Fibroblast of skin of scalp (primary cell): Measurements from ENCODE around the gene NEUROG2.
A peak's percentile ranks its signal among the peaks of the same experiment; 100 is the strongest.
"Not testable (repeated sequence)": the region's sequence is repeated elsewhere in the genome, so short reads cannot be mapped to it uniquely, and the experiment has no call there.

Experiments used
- DNase-seq: peaks from one replicate; pipeline ENCODE4 v3.0.0-alpha.2; 2013

Gene NEUROG2

DNA sequence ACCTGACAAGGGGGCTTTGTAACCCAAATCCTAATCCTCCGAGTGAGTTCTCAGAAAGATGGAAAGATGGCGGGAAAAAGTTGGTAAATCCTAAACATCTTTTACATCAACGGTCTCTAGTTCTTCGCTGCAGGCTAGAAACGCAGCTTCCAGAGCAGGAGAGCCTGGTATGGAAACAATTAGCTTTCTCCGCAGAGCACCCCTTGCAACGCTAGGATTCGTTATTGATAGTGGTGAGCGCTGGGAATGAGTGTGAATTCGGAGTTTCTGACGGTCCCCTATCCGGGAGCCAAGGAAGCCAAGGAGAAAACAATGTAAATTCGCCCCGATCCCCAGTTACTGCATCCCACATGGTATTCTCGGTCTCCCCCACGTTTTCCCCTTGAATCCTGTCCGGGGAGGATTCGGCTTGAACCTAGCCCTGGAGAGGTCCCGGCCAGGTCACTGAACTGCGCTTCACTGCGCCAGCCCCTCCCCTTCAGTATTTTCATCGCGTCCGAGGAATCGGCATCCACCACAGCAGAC lies 4.7 kb upstream of the NEUROG2 start:
- DNase-seq = no peak

DNA sequence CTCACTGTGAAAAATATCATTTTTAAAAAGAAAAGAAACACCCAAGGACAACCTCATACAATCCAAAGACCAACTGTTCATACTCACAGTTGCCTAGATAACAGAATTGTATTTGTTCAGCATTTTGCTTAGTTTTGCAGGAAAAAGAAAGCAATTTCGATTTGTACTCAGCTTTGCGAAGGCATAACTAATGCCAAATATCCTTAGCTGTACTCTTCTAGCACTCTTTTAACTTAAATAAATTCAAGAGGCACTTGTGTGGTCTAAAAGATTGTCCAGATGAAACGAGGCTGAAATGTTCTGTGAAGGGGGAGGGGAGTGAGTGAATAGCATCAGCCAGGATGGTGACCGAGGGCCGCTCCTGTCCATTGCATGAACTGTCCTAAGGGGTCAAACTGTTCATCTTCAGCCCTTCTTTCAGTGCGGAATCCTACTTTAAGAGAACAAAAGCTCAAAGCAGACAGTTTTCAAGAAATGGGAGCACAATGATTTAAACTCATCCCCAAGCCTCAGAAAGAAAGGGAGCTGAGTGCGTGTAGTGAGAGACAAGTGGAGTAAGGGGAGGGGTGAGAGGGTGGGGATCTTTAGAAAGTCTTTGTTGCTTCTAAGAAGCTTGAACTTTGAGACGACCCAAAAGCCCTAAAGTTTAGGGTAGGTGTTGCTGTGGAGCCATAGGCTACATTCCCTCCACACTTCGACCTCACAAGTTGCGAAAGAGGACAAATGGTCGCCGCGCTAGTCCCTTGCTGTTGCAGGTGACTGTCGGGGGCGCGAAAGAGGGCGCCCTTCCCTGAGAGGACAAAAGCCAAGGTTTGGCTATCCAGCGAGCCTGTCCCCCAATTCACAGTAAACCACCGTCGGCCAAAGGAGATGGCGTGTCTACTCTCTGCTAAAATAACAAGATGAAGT lies 4.0 kb upstream of the NEUROG2 start:
- DNase-seq = no peak

DNA sequence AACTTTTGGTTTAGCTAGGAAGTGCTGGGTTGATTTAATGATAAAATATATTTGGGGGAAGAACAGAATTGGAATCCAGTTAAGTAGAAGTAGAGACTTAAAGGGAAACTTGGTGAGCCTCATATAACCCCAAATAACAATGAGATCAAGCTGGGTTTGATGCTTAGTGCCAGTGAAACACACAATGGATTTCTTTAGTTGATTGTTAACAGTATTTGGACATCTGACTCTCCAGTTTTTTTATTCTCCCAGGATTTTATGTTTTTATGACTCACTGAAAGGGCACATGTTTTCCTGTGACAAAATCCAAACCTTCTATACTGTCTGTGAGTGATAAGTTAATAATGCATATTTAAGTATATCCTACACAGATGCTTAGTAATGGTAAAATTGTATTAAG lies 2.7 kb upstream of the NEUROG2 start:
- DNase-seq = no peak

DNA sequence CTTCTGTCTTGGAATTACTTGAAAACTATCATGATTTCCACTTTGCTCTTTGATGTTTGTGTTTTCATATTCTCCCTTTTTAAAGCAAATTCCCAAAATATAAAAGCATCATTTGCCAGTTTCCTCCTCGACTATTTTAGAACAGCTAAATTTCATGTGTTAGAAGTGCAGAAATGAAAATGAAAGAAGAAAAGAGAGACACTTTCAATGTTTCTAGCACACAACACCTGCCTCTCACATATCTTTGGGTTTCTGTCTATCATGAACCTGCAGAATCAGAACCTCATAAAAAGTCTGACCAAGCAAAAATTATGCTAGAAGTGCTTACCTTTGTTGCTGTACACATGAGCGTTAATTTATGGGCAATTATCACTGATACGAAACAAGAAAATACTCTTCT lies 1.9 kb upstream of the NEUROG2 start:
- no peak for DNase-seq

DNA sequence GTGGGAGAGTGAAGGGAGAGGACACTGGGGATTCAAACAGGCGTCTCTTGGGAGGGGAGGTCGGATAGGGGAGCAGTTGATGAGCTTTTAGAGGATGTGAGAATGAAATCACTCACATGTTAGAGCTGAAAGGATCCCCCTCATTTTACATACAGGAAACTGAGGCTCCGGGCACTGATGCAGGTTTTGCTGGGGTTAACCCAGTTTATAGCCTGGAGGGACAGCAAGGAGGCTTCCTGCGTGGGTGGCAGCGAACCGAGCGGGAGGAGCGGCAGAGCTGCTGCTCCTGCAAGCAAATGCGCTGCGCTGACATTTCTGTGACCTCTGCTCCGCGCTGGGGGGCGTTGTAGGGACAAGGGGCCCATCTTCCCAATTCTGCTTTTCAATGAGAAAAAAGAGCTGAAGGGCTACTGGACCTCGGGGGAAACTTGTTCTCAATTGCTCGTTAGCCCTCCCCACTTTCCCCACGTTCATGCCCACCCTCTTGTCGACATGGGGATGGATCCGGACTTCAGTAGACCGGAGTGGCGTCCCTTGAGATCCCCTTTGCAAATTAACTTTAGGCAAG lies 1.2 kb upstream of the NEUROG2 start:
- DNase-seq = no peak

DNA sequence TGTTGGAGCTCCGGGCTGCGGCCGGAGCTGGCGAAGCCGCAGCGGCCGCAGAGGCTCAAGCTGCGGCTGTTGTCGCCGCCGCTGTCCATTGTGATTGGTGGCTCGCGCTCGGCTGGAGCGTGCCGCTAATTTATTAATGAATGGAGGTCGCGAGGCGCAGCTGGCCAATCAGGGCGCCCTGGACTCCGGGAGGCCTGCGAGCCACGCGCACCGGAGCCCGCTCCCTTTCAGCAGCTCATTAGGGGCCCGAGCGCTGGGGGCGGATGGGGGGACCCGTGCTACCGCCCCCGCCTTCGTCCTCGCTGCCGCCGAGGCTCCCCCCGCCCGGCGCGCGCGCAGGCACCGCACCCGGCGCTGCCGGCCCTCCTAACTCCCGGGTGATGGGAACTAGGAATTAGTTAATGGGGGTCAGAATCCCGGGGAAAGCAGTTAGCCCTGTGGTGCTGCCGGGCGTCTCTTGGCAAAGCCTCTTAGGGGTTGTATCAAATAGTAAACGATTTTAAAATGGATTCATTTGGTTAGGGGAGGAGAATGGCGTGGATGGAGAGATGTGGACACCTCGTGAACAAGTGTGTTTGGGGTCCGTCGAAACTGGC lies 589 bp upstream of the NEUROG2 start:
- no peak for DNase-seq

DNA sequence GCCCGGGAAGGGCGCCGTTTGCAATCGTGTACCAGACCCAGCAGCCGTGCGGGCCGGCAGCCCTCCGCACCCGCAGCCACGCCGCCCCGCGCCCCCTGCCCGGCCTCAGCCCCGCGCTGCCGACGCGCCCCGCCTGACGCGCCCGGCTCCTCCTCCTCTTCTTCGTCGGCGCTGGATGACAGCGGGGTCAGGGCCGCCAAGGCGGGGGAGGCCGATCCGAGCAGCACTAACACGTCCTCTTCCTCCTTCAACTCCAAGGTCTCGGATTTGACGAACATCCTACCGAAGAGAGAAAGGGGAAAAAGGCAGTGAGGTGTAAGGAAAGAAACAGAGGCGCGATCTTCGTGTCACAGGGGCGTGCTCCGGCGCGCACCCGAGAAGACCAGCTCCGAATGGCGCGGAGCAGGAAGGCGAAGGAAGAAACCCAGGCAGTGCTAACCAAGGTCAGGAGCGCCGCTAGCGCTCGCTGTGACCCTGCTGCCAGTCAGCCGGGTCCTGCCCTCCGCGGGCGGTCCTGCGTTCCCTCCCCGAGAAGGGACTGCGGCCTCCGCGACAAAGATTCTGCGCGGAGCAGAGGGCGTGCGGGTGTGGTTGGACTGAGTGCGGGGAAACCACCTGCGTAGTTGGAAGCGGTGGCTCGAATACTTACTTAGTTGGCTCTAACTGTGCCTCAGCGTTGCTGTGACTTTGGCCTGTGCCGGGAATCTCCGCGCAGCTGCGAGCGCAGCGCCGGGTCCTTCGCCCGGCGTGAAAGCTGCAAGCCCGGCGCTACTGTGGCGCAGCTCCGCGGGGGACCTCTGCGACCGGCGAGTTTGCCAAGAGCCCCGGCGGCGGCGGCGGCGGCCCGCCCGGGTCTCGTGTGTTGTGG lies 548 bp downstream of the NEUROG2 start:
- peak; percentile 24 for DNase-seq

DNA sequence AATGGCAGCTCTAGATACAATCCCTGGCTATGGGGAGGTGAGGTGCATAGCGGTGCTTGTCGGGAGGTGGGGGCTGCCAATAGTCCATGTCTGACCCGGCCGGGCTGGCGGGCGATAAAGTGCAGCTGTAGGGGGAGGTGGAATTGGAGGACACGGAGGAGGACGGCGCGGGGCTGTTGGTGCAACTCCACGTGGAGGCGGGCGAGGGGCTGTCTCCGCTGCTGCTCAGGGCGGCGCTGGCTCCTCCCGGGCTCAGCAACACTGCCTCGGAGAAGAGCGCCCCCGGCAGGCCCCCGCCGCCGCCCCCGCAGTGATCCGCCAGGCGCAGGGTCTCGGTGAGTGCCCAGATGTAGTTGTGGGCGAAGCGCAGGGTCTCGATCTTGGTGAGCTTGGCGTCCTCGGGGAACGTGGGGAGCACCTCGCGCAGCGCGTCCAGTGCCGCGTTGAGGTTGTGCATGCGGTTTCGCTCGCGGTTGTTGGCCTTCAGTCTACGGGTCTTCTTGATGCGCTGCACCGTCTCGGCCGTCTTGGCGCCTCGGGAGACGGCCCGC lies 1.3 kb downstream of the NEUROG2 start:
- DNase-seq = no peak

DNA sequence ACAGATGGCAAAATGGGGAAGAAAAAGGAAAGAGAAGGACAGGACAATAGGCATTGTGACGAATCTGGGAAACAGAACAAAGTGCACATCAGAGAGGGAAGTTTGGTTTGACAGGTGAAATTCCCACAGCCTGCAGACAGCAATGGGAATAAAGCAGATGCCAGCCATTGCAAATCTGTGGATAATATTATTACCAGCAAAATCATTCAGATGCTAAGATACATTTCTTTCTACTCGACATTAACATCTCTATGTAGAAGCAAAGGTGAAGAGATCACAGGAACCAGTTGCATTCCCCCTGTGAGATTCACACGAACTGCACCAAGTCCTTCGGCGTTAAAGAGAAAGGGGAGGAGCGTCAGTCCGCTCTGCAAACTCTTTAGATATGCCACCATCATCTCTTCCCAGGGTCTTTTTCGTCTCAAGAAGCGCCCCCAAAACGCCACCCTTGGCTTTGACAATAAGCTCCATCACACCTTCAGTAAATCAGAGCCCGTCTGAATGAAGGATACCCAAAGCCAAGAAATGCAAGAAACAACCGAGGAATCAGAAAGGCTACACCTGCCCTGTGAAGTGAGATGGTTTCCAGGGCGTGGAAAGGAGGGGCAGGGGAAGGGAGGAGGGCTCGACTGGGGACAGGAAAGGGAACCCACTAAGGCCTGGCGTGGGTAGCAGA lies 1.9 kb downstream of the NEUROG2 start:
- no peak for DNase-seq

DNA sequence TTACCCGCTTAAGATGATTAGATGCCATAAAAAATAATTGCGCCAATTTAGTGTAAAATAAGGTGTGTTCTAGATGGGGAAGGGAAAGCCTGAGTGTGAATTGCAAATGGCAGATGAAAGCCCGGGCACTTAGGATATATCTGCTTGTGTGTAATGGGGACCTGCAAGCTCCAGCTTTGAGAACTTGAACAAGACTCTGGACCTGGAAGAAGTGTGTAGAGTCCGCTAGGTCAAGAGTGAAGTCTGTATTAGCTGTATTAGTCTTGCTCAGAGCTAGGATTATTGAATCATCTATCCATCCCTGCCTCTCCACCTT lies 4.2 kb downstream of the NEUROG2 start:
- DNase-seq = no peak

DNA sequence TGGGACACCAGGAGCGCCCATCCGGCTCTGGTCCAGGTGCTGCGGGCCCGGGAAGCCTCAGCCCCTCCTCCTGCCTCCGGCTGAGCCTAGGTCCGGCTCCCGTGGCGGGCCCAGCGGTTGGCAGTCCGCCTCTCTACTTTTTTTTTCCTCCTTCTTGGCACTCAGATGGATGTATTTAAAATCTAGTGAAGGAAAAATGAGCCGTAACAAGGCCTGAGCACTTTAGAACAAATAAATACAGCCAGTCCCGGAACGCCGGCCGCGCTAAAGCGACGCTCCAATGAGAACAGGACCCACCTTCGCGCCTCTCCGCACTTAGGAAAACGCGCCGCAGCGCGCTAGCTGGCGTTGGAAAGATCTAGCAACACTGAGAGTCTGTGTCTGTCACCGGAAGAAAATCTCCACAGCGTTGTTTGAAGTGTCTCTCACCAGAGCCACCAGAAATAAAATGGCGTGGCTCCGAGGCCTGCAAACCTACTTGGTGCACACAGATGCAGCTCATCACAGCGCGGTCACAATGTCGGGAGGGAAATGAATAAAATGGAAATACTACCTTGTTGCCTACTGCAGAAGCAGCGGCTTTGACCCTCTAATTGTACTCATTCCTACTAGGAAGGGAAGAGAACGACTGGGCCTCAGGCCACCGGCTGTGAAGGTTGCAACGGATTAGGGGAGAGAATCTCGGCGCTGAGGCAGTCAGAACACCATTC lies 4.7 kb downstream of the NEUROG2 start:
- DNase-seq = no peak

DNA sequence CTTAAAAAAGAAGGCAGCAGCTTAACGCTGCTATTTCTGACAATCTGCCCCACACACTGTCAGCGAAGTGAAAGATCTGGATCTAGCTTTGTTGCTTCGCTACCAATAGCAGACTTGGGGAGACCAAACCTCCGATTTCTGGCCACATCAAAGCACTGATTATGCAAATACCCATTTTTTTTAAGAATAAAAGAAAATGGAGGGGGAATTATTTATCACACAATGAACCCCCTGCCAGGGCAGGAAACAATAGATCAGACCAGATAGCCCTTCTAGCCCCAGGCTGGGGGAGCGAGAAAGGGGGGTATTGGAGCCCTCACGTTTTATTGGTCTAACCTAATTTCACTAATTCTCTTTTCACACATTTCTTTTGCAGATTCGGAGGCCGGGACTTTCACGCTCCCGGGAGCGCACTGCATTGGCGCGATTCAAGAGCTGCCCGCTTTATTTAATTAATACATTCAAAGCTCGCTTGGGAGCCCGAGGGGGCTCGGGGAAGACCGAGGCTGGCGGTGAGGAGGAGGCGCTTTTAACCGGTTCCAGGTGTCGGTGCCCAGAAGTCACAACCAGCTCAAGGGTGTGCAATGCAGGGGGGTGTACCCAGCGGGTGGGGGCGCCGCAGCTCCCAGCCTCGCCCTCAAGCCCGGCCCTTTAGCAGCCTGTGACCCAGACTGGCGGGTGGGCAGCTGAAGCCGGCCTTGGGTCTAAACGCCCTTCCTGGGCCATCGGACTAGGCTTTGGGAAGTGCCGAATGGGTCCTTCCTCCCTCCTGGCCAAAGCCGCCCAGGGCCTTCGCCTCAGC lies 5.5 kb downstream of the NEUROG2 start:
- no peak for DNase-seq

DNA sequence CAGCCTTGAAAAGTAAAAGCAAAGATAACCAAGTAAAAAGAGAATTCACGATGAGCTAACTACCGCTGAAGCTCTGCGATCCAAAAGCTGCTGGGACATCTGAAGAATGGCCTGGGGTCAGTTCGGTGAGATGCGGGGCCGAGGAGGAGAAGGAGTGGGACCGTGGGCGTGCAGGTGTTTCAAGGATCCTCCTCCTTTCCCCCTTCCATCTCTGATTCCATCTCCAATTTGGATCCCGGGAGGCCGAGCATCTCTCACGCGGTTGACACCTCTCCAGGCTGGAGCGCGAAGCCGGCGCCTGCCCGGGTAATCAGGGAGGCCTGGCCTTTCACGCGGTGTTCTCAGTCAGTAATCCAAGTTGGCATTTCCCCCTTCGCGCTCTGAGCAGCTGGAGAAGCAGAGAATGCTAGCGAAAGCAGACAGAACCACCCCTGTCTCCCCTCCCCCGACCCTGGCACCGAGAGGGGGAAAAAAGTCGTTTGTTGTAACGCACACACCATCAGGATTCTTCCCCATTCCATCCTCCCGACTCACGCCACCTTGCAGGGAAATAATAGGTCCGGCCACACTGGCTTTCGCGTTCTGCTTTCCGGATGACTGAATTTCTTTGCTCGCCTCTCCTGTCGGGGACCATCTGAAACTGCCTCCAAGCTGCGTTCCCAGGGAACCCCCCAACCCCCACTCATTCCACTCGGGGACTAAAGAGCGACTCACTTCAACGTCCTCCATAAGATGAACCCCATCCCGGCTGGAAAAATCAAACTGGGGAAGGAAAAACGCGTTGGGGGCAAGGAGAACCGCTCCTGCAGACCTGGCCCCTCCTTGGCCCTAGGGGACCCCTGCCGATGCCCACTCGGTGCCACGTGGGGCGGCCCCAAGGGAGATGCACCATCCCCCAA lies 6.5 kb downstream of the NEUROG2 start:
- DNase-seq = no peak

DNA sequence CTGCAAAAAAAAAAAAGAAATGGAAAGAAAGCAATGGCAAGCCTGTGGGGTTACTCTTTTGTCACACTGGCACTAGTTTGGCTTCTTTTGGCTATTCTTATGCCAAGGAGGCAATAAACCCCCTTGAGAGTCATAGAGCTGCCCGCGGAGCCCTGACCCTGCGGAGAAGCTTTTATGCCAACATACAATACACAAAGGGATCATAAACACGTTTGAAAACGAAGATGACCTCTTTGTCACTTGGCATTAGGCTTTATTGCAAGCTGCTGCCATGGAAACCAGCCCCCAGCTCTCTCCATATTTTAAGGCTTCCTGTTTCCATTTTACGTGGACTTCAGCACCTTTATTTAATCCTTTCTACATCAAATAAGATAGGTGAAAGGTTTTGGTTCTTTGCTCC lies 7.6 kb downstream of the NEUROG2 start:
- DNase-seq = no peak

DNA sequence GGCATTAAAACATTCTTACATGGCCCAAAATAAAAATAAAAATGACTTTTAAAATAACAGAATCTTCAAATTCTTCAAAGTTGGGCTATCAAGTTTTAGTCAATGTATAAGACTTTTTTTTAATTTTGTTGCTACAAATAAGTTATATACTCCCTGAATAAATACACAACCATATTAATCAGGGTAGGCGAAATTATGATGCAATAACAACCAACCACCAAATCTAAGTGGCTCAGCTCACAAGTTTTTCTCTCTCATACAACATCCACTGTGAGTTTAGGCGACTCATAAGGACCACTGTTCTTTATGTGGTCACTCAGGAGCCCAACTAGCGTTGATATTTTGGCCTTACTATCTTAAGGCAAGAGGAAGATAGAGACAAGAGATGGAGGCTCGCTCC lies 11.2 kb downstream of the NEUROG2 start:
- no peak for DNase-seq

DNA sequence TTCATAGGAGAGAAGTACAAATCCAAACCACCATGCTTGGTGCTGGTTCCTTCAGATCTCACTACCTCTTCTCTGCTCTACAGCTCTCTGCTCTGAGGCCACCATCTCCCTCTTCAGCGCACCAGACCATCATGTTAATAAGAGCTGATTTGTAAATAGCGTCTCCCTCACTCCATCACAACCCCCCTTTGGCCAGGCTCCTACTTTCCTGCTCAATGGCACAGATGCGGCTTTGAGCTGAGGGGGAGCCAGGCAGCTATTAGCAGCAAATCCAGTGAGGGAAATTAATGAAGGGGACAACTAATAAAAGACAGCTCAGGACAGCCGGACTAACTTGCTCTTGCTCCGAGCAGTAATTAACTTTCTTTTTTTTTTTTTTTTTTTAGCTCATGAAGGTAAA lies 13.1 kb downstream of the NEUROG2 start:
- no peak for DNase-seq

DNA sequence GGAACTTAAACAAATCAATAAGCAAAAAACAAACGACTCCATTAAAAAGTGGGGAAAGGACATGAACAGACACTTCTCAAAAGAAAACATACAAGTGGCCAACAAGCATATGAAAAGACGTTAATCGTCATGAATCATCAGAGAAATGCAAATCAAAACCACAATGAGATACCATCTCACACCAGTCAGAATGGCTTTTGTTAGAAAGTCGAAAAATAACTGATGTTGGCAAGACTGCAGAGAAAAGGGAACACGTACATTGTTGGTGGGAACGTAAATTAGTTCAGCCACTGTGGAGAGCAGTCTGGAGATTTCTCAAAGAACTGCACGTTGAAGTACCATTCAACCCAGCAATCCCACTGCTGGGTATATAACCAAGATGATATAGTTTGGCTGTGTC lies 23.7 kb downstream of the NEUROG2 start:
- DNase-seq = no peak

DNA sequence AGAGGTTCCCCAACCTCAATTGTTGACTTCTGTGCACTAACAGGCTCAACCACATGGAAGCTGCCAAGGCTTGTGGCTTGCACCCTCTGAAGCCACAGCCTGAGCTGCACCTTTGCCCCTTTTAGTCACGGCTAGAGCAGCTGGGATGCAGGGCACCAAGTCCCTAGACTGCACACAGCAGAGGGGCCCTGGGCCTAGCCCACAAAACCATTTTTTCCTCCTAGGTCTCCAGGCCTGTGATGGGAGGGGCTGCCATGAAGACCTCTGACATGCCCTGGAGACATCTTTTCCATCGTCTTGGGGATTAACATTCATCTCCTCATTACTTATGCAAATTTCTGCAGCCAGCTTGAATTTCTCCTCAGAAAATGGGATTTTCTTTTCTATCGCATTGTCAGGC lies 25.2 kb downstream of the NEUROG2 start:
- DNase-seq = not testable (repeated sequence)

DNA sequence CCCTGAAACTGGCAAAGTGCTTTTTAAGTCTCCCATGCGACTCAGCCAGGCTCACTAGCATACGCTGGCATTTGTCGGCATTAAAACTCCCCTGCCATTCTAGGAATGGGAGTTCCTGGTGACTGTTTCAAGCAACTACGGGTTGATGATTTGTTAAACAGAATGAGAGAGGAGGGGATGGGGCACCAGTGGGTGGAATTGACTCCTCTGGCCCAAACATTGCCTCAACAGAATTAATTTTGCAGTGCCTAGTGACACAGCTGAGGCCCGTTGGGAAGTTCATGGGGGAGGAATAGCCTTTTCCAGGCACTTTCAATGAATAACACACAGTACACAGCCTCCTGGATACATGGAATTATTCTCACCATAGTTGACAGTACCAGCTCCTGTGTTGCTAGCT lies 30.1 kb downstream of the NEUROG2 start:
- DNase-seq = no peak
